Hepatocyte (in vitro differentiated cells): Measurements from ENCODE around the gene ITGAE.

ENCODE experiments used
- CTCF ChIP-seq: fragments of 200-600 bp; sonication (generic); IDR thresholded peaks from 2 replicates; pipeline ENCODE4 v1.5.1; 2016; ENCODE audit warnings: antibody characterized with exemption, mild to moderate bottlenecking; ENCODE audit not compliant: poor library complexity
- EZH2 ChIP-seq: fragments of 200-600 bp; sonication (generic); IDR thresholded peaks from 2 replicates; pipeline ENCODE4 v1.6.1; 2016; ENCODE audit warnings: antibody characterized with exemption, mild to moderate bottlenecking, borderline replicate concordance

GRCh38 chr17:3675886-3676285 lies 125.1 kb downstream of the ITGAE start:
- TF ChIP-seq CTCF (no peak), EZH2 (no peak)
